Thymus (tissue), 11 donors: Measurements from ENCODE around the gene OTOF. TPM values are rescaled to one million over a fixed set of nuclear protein-coding genes. Genes with fewer than 3 reads are reported as not detected.

Source experiments
- DNase-seq, 9 donors: peaks; one replicate each; pipeline ENCODE4 v3.0.0-alpha.2; 2013; ENCODE audit warnings: low spot score in 9 of 9, low read depth in 6 of 9, missing footprints in 1 of 9
- H3K27ac ChIP-seq, 2 donors: one replicate each; pipeline ENCODE4 v1.5.1; 2013; ENCODE audit warnings: control low read depth in 1 of 2, low read depth in 1 of 2, low read length in 1 of 2, mild to moderate bottlenecking in 1 of 2, moderate library complexity in 1 of 2
- H3K27me3 ChIP-seq, 2 donors: one replicate each; pipeline ENCODE4 v1.5.1; 2013; ENCODE audit warnings: low read length in 1 of 2; ENCODE audit not compliant: control insufficient read depth in 2 of 2, insufficient read depth in 1 of 2
- H3K36me3 ChIP-seq, 2 donors: one replicate each; pipeline ENCODE4 v1.5.1; 2013; ENCODE audit warnings: low read length in 1 of 2, mild to moderate bottlenecking in 1 of 2, moderate library complexity in 1 of 2; ENCODE audit not compliant: control insufficient read depth in 2 of 2, insufficient read depth in 2 of 2
- H3K4me1 ChIP-seq, 2 donors: one replicate each; pipeline ENCODE4 v1.5.1; 2013; ENCODE audit warnings: low read length in 2 of 2; ENCODE audit not compliant: control insufficient read depth in 2 of 2, insufficient read depth in 2 of 2
- H3K4me3 ChIP-seq, 2 donors: one replicate each; pipeline ENCODE4 v1.5.1; 2013; ENCODE audit warnings: low read length in 2 of 2, control low read depth in 1 of 2, mild to moderate bottlenecking in 1 of 2
- H3K9me3 ChIP-seq, 2 donors: one replicate each; pipeline ENCODE4 v1.5.1; 2013; ENCODE audit warnings: low read length in 1 of 2, mild to moderate bottlenecking in 1 of 2; ENCODE audit not compliant: control insufficient read depth in 2 of 2, insufficient read depth in 1 of 2
- WGBS: extraction: QIAGEN DNeasy Blood & Tissue Kit; methylation state at CpG from one replicate; pipeline ENCODE4 v1.1.7; 2013; 5-methylcytosine and 5-hydroxymethylcytosine counted together
- polyA plus RNA-seq: library from polyadenylated mRNA; stranded (reverse); fragments of 200-250 nt; gene quantifications from one replicate; pipeline ENCODE4 v1.2.3, GENCODE V29; 2013
- total RNA-seq: library from RNA; stranded (reverse); fragments of 120-200 nt; gene quantifications from one replicate; pipeline ENCODE4 v1.2.4, GENCODE V29; 2013
- donor health status: healthy.

OTOF gene
- total and polyA plus RNA-seq, 2 donors: 0.42 to 0.71 TPM

DNA sequence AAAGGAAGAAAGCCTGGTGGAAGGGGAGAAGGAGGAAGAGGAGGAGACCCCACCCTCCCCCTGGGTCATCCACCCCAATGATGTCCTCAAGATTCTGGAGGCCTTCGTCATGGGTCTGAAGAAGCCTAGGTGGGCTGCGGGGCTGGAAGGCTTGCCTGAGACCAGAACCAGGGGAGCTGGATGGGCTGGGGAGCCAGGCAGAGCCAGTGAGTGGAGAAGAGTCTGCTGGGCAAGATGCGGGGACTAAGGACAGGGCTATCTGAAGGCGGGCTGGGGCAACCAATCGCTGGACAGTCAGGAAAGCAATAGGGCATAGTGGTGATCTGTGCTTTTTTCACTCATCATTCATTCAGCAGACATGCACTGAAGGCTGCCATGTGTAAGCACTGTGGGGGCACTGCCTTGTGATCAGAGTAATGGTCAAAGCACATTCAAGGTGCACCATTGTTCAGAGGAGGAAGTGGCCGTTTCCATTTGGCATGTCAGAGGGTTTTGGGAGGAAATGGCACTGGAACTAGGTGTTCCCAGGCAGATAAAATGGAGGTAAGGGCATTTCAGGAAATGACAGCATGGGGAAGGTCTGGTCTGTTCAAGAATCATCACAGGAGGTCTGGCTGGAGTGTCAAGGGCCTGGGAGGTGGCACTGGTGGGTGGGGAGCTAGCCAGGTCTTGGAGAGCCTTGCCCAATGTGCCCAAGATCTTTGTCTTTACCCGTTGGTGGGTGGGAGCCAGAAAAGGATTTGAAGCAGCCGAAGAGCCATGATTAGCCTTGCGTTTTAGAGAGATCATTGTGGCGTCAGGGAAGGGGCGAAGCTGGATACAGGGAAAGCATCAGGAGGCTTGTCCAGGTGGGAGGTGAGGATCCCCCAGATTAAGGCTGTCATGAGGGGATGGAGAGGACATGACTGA lies 24.2 kb downstream of the OTOF start:
- no peaks in the 10 kb centered on the region for H3K9me3 ChIP-seq

DNA sequence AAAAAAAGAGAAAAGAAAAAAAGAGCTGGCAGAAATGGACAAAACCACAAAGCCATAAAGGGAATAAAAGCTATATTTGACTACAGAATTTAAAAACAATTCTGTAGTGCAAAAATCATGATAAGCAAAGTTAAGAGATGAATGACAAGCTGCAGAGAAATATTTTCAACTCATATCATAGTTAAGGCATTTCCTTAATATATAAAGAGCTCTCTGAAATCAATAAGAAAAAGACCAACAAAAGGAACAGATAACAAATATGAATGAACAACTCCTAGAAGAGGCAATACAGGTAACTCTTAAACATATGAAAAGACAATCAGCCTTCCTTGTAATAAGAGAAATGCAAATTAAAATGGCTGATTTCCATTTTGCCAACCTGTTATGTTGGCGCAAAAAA lies 26.2 kb downstream of the OTOF start:
- Histone ChIP-seq H3K27me3 (no peaks in the 10 kb centered on the region), H3K27ac (no peak overlapping the region), H3K4me1 (no peaks in the 10 kb centered on the region), H3K36me3 (no peaks in the 10 kb centered on the region), H3K4me3 (no peak overlapping the region), H3K9me3 (no peaks in the 10 kb centered on the region)
- WGBS: 98% methylated on average over 1 of the region's 1 CpG
- no peak for DNase-seq

More for the DNA sequence above, 24.2 kb downstream of the OTOF start:
- H3K27ac ChIP-seq: no peak overlapping the region
- H3K36me3 ChIP-seq: no peaks in the 10 kb centered on the region
- 87% methylated on average over 11 of the region's 11 CpGs for WGBS
- DNase-seq: no peak
- H3K4me3 ChIP-seq: no peak overlapping the region
- H3K27me3 ChIP-seq: no peaks in the 10 kb centered on the region
- no peaks in the 10 kb centered on the region for H3K4me1 ChIP-seq

DNA sequence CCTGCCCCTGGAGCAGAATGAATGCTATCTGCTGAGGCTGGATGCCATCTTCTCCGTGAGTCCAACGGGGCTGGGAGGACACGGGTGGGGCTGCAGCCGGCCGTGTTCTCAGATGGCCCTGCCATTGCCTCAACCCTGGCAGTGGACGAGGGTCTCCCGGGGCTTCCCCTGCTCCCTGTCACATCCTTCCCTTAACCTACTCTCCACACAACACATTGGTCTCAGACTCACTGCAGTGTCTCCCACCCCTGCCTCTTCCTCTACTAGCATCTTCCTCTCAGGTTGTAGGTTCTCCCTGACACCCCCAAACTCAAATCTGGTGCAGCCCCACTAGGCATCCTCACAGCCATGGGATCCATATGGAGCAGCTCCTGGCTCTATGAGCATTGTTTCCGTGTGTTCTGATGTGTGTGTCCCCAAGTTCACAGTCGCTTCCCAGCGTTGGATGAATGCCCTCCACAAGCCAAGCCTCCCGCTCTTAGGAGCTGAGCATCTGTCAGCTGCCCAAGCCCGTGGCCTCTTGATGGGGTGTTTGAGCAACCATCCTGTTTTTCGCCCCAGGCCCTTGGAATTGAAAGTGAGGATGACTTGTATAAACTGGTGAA lies 27.8 kb downstream of the OTOF start:
- Histone ChIP-seq H3K27me3 (no peaks in the 10 kb centered on the region), H3K4me3 (no peak overlapping the region), H3K36me3 (no peaks in the 10 kb centered on the region), H3K4me1 (no peaks in the 10 kb centered on the region), H3K9me3 (no peaks in the 10 kb centered on the region), H3K27ac (no peak overlapping the region)
- WGBS: 97% methylated on average over 13 of the region's 13 CpGs
- DNase-seq: no peak

DNA sequence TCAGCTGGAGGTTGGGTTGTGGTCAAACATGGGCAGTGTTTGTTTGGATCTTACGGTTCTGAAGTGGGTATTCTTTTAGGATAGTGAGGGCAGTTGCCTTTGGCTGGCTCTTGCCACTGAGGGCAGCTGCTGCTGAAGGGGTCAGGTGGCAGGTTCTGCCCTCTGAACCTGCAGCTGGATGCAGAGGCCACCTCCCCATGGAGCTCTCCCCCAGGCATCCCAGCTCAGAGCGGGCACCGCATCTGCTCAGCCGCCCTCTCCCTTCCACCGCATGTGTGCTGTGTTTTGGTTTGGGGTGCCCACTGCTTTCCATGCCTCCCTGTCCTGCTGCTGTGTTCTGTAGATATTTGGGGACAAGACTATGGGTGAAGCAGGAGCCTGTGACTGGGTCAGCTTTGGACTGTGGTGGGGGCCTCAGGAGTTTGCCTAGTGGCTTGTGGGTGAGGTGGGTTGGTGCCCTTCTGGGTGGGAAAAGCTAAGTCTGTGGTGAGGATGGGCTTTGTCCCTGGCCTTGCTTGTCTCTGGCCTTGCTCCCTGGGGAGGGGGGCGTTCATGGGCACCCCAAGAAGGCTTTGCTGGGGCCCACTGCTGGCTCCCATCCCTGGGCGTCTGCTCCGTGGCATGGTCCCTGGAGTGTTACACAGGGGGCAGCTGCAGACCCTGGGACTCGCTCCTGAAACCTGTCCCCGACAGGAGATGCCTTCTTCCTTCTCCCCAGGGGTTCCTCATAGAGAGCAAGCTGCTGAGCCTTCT lies 28.5 kb downstream of the OTOF start:
- Histone ChIP-seq H3K4me3 (no peak overlapping the region), H3K36me3 (no peaks in the 10 kb centered on the region), H3K27me3 (no peaks in the 10 kb centered on the region), H3K27ac (no peak overlapping the region), H3K9me3 (no peaks in the 10 kb centered on the region), H3K4me1 (no peaks in the 10 kb centered on the region)
- no peak for DNase-seq
- 94% methylated on average over 10 of the region's 10 CpGs for WGBS

DNA sequence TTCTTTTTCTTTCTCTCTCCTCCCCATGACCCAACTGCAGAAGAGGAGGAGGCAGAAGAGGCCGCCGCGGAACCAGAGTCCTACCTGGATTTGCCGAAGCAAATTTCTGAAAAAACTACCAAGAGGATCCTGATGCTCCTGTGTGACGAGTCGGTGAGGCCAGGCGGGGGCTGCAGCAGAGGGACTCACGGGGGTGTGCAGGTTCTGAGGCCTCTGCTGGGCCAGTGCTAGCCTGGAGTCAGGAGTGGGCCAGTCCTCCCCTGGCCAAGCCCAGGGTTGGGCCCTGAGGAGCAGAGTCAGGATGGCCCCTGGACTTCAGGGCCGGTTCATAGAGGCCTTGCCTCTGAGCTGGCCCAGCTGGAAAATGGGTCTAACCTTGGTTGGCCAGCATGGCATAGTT lies 29.3 kb downstream of the OTOF start:
- Histone ChIP-seq H3K4me1 (no peaks in the 10 kb centered on the region), H3K27ac (no peak overlapping the region), H3K4me3 (no peak overlapping the region), H3K36me3 (no peaks in the 10 kb centered on the region), H3K9me3 (no peaks in the 10 kb centered on the region), H3K27me3 (no peaks in the 10 kb centered on the region)
- 96% methylated on average over 9 of the region's 9 CpGs for WGBS
- no peak for DNase-seq

DNA sequence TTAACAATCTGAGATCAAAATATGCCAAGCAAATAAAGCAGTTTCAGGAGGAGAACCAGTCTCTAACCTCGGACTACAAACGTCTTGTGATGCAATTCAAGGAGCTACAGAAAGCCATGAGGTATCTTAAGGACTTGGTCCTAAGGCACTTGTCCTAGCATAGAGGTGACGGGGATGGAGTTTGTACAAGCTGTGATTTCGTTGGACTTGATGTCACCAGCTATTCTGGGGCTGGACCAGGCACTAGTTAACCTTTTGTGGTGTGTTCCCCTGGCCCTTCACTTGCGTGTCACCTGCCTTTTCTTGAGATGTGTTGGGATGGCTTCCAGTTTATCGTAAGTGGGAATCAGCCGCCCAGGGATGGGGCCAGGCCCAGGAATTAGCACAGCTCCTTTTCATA lies 33.7 kb downstream of the OTOF start:
- Histone ChIP-seq H3K27me3 (no peaks in the 10 kb centered on the region), H3K27ac (no peak overlapping the region), H3K36me3 (no peaks in the 10 kb centered on the region), H3K4me1 (no peaks in the 10 kb centered on the region), H3K4me3 (no peak overlapping the region), H3K9me3 (no peaks in the 10 kb centered on the region)
- no peak for DNase-seq
- WGBS: 96% methylated on average over 7 of the region's 7 CpGs

DNA sequence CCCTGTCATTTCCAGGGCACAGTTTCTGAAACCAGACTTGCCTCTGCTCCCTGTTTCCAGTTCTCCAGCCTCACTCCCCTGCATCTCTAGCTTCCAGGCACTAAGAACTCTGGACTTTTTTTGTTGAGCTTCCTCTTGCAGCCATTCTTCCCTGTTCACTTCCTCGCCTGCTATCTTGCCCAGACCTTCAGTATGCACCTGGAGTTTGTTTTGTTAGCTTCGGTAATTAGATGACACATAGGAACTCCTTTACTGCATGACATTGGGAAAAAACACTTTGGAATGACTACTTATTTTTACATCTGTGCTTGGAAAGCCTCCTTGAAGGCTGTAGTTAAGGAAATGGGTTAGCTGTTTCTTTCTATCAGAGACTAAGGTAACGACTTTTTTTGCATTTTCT lies 35.2 kb downstream of the OTOF start:
- Histone ChIP-seq H3K36me3 (no peaks in the 10 kb centered on the region), H3K27me3 (no peaks in the 10 kb centered on the region), H3K27ac (no peak overlapping the region), H3K4me3 (no peak overlapping the region), H3K4me1 (no peaks in the 10 kb centered on the region), H3K9me3 (no peaks in the 10 kb centered on the region)
- no peak for DNase-seq
- 86% methylated on average over 3 of the region's 3 CpGs for WGBS

DNA sequence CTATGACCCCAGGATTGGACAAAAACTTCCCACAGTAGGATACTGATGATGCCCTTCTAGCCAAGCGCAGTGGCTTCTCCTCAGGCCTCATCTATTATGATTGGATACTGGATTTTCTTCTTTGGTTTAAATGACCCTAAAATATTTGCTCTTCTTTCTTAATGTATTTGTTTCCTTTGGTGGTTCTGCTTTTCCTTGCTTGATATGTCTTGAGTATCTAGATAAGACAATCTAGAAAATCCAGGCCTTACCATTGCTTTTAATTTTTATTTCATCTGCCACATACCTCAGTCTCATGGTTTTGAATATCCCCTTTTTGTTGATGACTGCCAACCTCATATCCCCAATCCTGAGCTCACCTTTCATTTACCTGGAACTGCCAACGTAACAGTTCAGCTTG lies 35.6 kb downstream of the OTOF start:
- Histone ChIP-seq H3K4me1 (no peaks in the 10 kb centered on the region), H3K27me3 (no peaks in the 10 kb centered on the region), H3K27ac (no peak overlapping the region), H3K9me3 (no peaks in the 10 kb centered on the region), H3K4me3 (no peak overlapping the region), H3K36me3 (no peaks in the 10 kb centered on the region)
- DNase-seq: no peak
- 96% methylated on average over 2 of the region's 2 CpGs for WGBS

DNA sequence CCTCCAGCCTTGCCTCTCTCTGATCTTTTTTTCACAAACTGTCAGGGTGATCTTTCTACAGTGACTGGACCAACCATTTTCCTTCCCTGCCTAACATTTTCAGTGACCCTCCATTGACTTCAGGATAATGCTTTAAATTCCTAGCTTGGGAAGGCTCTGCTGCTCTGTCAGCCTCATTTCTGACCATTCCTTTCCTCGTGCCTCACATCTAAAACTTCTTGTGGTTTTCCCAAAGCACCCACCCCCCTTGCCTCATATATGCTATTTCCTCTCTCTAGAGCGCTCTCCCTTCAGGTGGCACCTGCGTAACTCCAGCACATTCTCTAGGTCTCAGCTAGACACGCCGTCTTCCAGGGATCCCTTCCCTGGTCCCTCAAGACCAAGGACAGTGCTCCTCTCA lies 39.0 kb downstream of the OTOF start:
- no peak overlapping the region for H3K27ac ChIP-seq
- DNase-seq: peak in 3 of 9 donors; percentile 1 to 21 (median 12)
- H3K36me3 ChIP-seq: no peaks in the 10 kb centered on the region
- H3K4me1 ChIP-seq: no peaks in the 10 kb centered on the region
- WGBS: 33% methylated on average over 5 of the region's 5 CpGs
- no peaks in the 10 kb centered on the region for H3K9me3 ChIP-seq
- H3K27me3 ChIP-seq: no peaks in the 10 kb centered on the region
- no peak overlapping the region for H3K4me3 ChIP-seq
